ENCODE measurements around the gene MVB12B. TPM values are rescaled to one million over a fixed set of nuclear protein-coding genes. Genes with fewer than 3 reads are reported as not detected.
A peak's percentile ranks its signal among the peaks of the same experiment; 100 is the strongest.

Gene MVB12B
- total and polyA plus RNA-seq, 2 of the 13 experiments (the other 11 are each of a cell fraction or from before 2014, with no cell fraction given): 12.1 to 30.1 TPM

- Histone ChIP-seq H2AFZ (ENCODE audit: low read length) (peak overlapping the region; percentile 71), H4K20me1 (ENCODE audit: insufficient read depth, low read length) (no peaks in the 10 kb centered on the region), H3K4me2 (ENCODE audit: low read depth, low read length) (peak overlapping the region; percentile 65), H3K27me3 (ENCODE audit: control insufficient read depth in 1 of 2, insufficient read depth in 2 of 2, low read length in 2 of 2) (peaks cover 0 to 3% of the 10 kb centered on the region in 2 experiments; a peak in 2 of 5 replicates), H3K36me3 (replicated peaks in 1 of 2; ENCODE audit: control insufficient read depth in 1 of 2, insufficient read depth in 2 of 2, low read length in 2 of 2) (no peaks in the 10 kb centered on the region), H3K9me3 (ENCODE audit: low read length) (peaks cover 9% of the 10 kb centered on the region), H3K27ac (ENCODE audit: extremely low read length, insufficient read depth, low read length) (no peak overlapping the region), H3K9ac (ENCODE audit: insufficient read depth, low read depth, low read length) (peak overlapping the region; percentile 27; the same call in 1 of the 2 replicates), H3K4me1 (ENCODE audit: insufficient read depth, low read length) (peaks cover 46% of the 10 kb centered on the region), H3K79me2 (ENCODE audit: insufficient read depth, low read length) (no peaks in the 10 kb centered on the region), H3K4me3 (replicated peaks in 1 of 3; ENCODE audit: insufficient read depth in 1 of 3, low read depth in 2 of 3, low read length in 3 of 3) (peak overlapping the region in 1 of 3 experiments; percentile 37; a peak in 1 of 6 replicates)
- POLR2A ChIA-PET: interaction anchor here (3.6 kb wide), 1 partner anchor 16 kb away, joined by 14 read pairs; no protein-coding TSS in a partner anchor
- DNase-seq (ENCODE audit: low spot score) (peak; percentile 57), ATAC-seq (peak; percentile 71), FAIRE-seq (no peak)
- intact Hi-C loops (cut with micrococcal nuclease; ENCODE audit: unreplicated experiment) (loop anchor here (1.0 kb wide), 1 partner anchor 16 kb away; no protein-coding TSS in a partner anchor), in situ Hi-C loops (cut with HindIII; ENCODE audit: extremely low pct_ligation_motif_present, low pct_unique_long_range_greater_than_20kb) (no loop called here)
- TF ChIP-seq E2F1 (CRISPR knock-in tag; IDR thresholded peaks at IDR 0.05) (no peak), SOX5 (CRISPR knock-in tag; IDR thresholded peaks at IDR 0.05; ENCODE audit: borderline replicate concordance) (peak; percentile 17; the same call in 1 of the 2 replicates), CHCHD3 (CRISPR knock-in tag; IDR thresholded peaks at IDR 0.05) (no peak), SKI (IDR thresholded peaks at IDR 0.05; ENCODE audit: partially characterized antibody) (no peak), CSRNP2 (CRISPR knock-in tag; conservative IDR thresholded peaks at IDR 0.05; ENCODE audit: low read depth) (no peak), ZMYM2 (CRISPR knock-in tag; IDR thresholded peaks at IDR 0.05) (0 out of 2 replicates have a peak, but pooled peaks have one; percentile 30), TBX2 (CRISPR knock-in tag; IDR thresholded peaks at IDR 0.05; ENCODE audit: borderline replicate concordance) (peak; percentile 46; the same call in 1 of the 2 replicates), FOXM1 (CRISPR knock-in tag; IDR thresholded peaks at IDR 0.05) (no peak), PRMT3 (CRISPR knock-in tag; IDR thresholded peaks at IDR 0.05; ENCODE audit: borderline replicate concordance, low read depth) (no peak), ARID5B (CRISPR knock-in tag; IDR thresholded peaks at IDR 0.05) (0 out of 2 replicates have a peak, but pooled peaks have one; percentile 12), SOX13 (IDR thresholded peaks at IDR 0.05) (no peak), SOX13 (CRISPR knock-in tag; conservative IDR thresholded peaks at IDR 0.05 in 1 of 2, IDR thresholded peaks at IDR 0.05 in 1 of 2) (peak in 1 of 2 experiments; percentile 53; a peak in 2 of 4 replicates), MTA3 (CRISPR knock-in tag; IDR thresholded peaks at IDR 0.05) (no peak), WIZ (CRISPR knock-in tag; IDR thresholded peaks at IDR 0.05) (no peak), SATB2 (CRISPR knock-in tag; IDR thresholded peaks at IDR 0.05) (no peak), SP5 (CRISPR knock-in tag; IDR thresholded peaks at IDR 0.05; ENCODE audit: borderline replicate concordance, low read depth) (no peak), SYNCRIP (IDR thresholded peaks at IDR 0.05; ENCODE audit: insufficient read depth, low read depth, low read length) (no peak), ZNF792 (CRISPR knock-in tag; IDR thresholded peaks at IDR 0.05) (no peak), ZNF616 (CRISPR knock-in tag; IDR thresholded peaks at IDR 0.05; ENCODE audit: low read depth) (no peak)
- CTCF ChIA-PET (ENCODE audit: low intra/inter-chr PET ratio, low total read pairs): no interaction called here
- WGBS (ENCODE audit: low lambda C conversion rate): 3% methylated on average over 5 of the region's 5 CpGs
- no TSS peak for BruUV-seq (replicated peaks)
Observed at GRCh38 chr9:126319671-126320070, 7.0 kb upstream of the MVB12B start.
